Left lung (tissue), 10 donors: ENCODE data around the gene TMEFF1. TPM values are rescaled to one million over a fixed set of nuclear protein-coding genes. Genes with fewer than 3 reads are reported as not detected.
"Not testable (repeated sequence)": the region's sequence is repeated elsewhere in the genome, so short reads cannot be mapped to it uniquely, and the experiment has no call there.

ENCODE experiments used
- ATAC-seq: fragments of 200-7000 bp; cut with Tn5 transposase; one replicate; pipeline ENCODE4 v1.9.1; 2020; ENCODE audit warnings: moderate library complexity
- DNase-seq, 4 donors: peaks; one replicate each; pipeline ENCODE4 v3.0.0-alpha.2; 2013 to 2020
- H3K27ac ChIP-seq, 2 donors: fragments of 200-600 bp; sonication (generic) in 1 of 2; one replicate each; pipeline versions ENCODE4 v1.5.0 to v1.8.0; 2020 to 2021
- H3K27me3 ChIP-seq, 2 donors: fragments of 200-600 bp; sonication (generic) in 1 of 2; one replicate each; pipeline versions ENCODE4 v1.5.0 to v1.8.0; 2020 to 2021
- H3K36me3 ChIP-seq, 2 donors: fragments of 200-600 bp; sonication (generic) in 1 of 2; one replicate each; pipeline versions ENCODE4 v1.5.0 to v1.8.0; 2020 to 2021
- H3K4me1 ChIP-seq, 2 donors: fragments of 200-600 bp; one replicate each; pipeline ENCODE4 v1.8.0; 2021
- H3K4me3 ChIP-seq, 2 donors: fragments of 200-600 bp; sonication (generic) in 1 of 2; one replicate each; pipeline versions ENCODE4 v1.5.0 to v1.8.0; 2020 to 2021; ENCODE audit warnings: mild to moderate bottlenecking in 1 of 2
- H3K9me3 ChIP-seq, 2 donors: fragments of 200-600 bp; sonication (generic) in 1 of 2; one replicate each; pipeline versions ENCODE4 v1.5.0 to v1.8.0; 2020 to 2021
- intact Hi-C, 2 donors: fragments of 100-400 bp; cut with DNase I; formaldehyde crosslinking; loops; one replicate each; pipeline versions ENCODE4 v1.11.2 to v1.14.2; 2022
- polyA plus RNA-seq, 6 donors: library from polyadenylated mRNA; unstranded; fragments of 120-200 nt; gene quantifications; one replicate each; pipeline ENCODE4 v1.2.1, GENCODE V29; 2013; ENCODE audit not compliant: insufficient read length in 6 of 6
- total RNA-seq, 2 donors: library from RNA; stranded (reverse); fragmentation: NEBNext Ultra II Directional; extraction: Animal tissue kit (Norgen Biotek cat#: 25700); gene quantifications; one replicate each; pipeline ENCODE4 v1.2.1, GENCODE V29; 2021
- TF ChIP-seq, protein P1 (sequence below), 2 donors: fragments of 200-600 bp; sonication (generic) in 1 of 2; IDR thresholded peaks; one replicate each; pipeline versions ENCODE4 v1.5.0 to v1.8.0; 2021; ENCODE audit warnings: antibody characterized with exemption in 2 of 2
- donor health status: DM: no; HTN: yes; CAD: no.
- donor health status: DM: no; HTN: no; CAD: no.

The TMEFF1 gene
- total and polyA plus RNA-seq, 8 donors = 0.58 to 4.4 (median 2.6) TPM; not detected in 1

DNA sequence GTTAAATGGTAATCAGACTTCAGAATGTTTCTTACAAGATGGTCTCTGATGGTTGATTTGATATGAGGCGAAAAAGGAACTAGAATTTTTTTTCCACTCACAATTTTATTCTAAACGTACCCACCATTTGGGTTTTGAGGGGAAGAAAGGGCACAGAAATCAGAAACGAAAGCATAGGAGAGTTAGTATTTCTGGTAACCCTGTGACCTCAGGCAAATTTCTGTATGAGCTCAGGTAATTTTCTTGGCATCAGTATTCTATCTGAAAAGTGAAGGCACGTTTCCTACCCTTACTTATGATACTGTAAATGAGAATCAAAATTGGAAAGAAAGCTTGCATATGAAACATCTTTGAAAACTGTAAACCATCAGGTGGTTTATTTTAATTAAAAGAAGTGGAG lies 26.5 kb downstream of the TMEFF1 start:
- no peaks in the 10 kb centered on the region for H3K36me3 ChIP-seq
- H3K27me3 ChIP-seq = no peaks in the 10 kb centered on the region

DNA sequence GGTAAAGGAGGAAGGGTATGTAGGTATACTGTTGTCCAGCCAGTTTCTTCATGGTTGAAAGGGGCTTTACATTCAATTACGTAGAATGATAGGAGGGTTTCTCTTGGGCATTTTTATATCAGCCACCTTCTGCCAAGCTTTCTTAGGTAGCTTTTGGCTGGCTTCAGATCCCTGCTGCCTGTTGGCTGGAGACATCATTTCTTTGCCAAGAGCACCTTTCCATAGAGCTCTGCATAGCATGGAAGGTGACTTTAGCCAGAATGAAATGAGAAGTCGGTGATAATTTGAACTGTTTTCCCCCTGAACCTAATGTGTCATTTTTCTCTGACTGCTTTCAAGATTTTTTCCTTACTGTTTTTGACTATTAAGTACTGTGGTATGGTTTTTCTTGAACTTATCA lies 26.9 kb downstream of the TMEFF1 start:
- Histone ChIP-seq H3K36me3 (no peaks in the 10 kb centered on the region), H3K27me3 (no peaks in the 10 kb centered on the region), H3K4me1 (no peaks in the 10 kb centered on the region), H3K9me3 (no peaks in the 10 kb centered on the region), H3K4me3 (no peak overlapping the region), H3K27ac (no peak overlapping the region)
- DNase-seq = no peak
- intact Hi-C loops = no loop called here
- ATAC-seq = no peak
- TF ChIP-seq, protein P1, sequence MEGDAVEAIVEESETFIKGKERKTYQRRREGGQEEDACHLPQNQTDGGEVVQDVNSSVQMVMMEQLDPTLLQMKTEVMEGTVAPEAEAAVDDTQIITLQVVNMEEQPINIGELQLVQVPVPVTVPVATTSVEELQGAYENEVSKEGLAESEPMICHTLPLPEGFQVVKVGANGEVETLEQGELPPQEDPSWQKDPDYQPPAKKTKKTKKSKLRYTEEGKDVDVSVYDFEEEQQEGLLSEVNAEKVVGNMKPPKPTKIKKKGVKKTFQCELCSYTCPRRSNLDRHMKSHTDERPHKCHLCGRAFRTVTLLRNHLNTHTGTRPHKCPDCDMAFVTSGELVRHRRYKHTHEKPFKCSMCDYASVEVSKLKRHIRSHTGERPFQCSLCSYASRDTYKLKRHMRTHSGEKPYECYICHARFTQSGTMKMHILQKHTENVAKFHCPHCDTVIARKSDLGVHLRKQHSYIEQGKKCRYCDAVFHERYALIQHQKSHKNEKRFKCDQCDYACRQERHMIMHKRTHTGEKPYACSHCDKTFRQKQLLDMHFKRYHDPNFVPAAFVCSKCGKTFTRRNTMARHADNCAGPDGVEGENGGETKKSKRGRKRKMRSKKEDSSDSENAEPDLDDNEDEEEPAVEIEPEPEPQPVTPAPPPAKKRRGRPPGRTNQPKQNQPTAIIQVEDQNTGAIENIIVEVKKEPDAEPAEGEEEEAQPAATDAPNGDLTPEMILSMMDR (IDR thresholded peaks at IDR 0.05) = no peak

More for the DNA sequence above, 26.5 kb downstream of the TMEFF1 start:
- Histone ChIP-seq H3K9me3 (no peaks in the 10 kb centered on the region), H3K4me3 (no peak overlapping the region), H3K27ac (no peak overlapping the region), H3K4me1 (no peaks in the 10 kb centered on the region)
- no peak for ATAC-seq
- DNase-seq = no peak
- TF ChIP-seq, protein P1 (IDR thresholded peaks at IDR 0.05) = no peak
- intact Hi-C loops = no loop called here

- Histone ChIP-seq H3K27me3 (no peaks in the 10 kb centered on the region), H3K36me3 (no peaks in the 10 kb centered on the region), H3K9me3 (no peaks in the 10 kb centered on the region), H3K27ac (no peak overlapping the region), H3K4me3 (no peak overlapping the region), H3K4me1 (no peaks in the 10 kb centered on the region)
- ATAC-seq (peak; percentile 71), DNase-seq (peak in 2 of 4 donors; percentile 12 to 59)
- TF ChIP-seq, protein P1 (IDR thresholded peaks at IDR 0.05) = peak; percentile 52 to 59
- intact Hi-C loops = no loop called here
Measured at GRCh38 chr9:100505564-100506159, 32.7 kb downstream of the TMEFF1 start.

GRCh38 chr9:100507350-100507749 lies 34.4 kb downstream of the TMEFF1 start:
- H3K27me3 ChIP-seq, ATAC-seq, H3K4me3 ChIP-seq, H3K27ac ChIP-seq, H3K36me3 ChIP-seq, DNase-seq, intact Hi-C loops, H3K9me3 ChIP-seq, H3K4me1 ChIP-seq: not testable (repeated sequence)

DNA sequence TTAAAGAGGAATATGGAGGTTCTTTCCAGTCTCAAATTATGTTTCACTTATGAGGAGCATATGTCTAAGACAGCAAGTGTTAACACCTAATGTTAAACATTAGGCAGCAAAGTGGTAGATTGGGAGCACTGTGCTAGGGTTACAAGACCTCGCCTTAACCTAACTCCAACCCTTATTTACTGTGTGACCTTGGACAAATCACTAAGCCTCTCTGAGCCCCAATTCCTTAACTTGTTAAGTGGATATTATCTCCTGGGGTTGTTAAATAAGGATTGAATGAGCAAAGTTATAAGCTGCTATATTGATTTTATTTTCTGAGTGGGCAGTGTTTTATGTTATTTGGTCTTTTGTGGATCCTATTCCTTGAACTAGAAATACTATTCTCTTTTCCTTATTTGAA lies 38.3 kb downstream of the TMEFF1 start:
- Histone ChIP-seq H3K4me3 (no peak overlapping the region), H3K27ac (no peak overlapping the region), H3K36me3 (no peaks in the 10 kb centered on the region), H3K27me3 (no peaks in the 10 kb centered on the region), H3K4me1 (no peaks in the 10 kb centered on the region), H3K9me3 (no peaks in the 10 kb centered on the region)
- DNase-seq (no peak), ATAC-seq (no peak)
- TF ChIP-seq, protein P1 (IDR thresholded peaks at IDR 0.05) = no peak
- intact Hi-C loops = no loop called here
